Activated CD8-positive, alpha-beta T cell treated with anti-CD3 and anti-CD28 coated beads for 36 hours (primary cell): ENCODE measurements around the gene NEUROD2. TPM values are rescaled to one million over a fixed set of nuclear protein-coding genes. Genes with fewer than 3 reads are reported as not detected.
"Not testable (repeated sequence)": the region's sequence is repeated elsewhere in the genome, so short reads cannot be mapped to it uniquely, and the experiment has no call there.

Source experiments
- ATAC-seq: fragments of 200-7000 bp; cut with Tn5 transposase; one replicate; pipeline ENCODE4 v1.10.0; 2021; ENCODE audit warnings: mild to moderate bottlenecking, moderate library complexity
- CTCF ChIA-PET: fragments of 350-600 bp; sonication (Branson Sonifier 250); formaldehyde crosslinking; loops from one replicate; lab custom pipeline; 2021; ENCODE audit warnings: antibody characterized with exemption; lab: Charles Lee
- POLR2A ChIA-PET: fragments of 350-600 bp; sonication (Branson Sonifier 250); formaldehyde crosslinking; loops from one replicate; lab custom pipeline; 2021; ENCODE audit warnings: antibody characterized with exemption; lab: Charles Lee
- DNase-seq: peaks from one replicate; pipeline ENCODE4 v3.0.0-alpha.2; 2020
- H3K27ac Mint-ChIP-seq: one replicate; pipeline ENCODE4 v1.8.0; 2021; ENCODE audit warnings: mild to moderate bottlenecking, mixed read lengths
- H3K27me3 Mint-ChIP-seq: one replicate; pipeline ENCODE4 v1.8.0; 2021; ENCODE audit warnings: mixed read lengths
- H3K36me3 Mint-ChIP-seq: one replicate; pipeline ENCODE4 v1.8.0; 2021; ENCODE audit warnings: low read depth, mixed read lengths
- H3K4me1 Mint-ChIP-seq: one replicate; pipeline ENCODE4 v1.8.0; 2021; ENCODE audit warnings: low read depth, mixed read lengths
- H3K4me3 Mint-ChIP-seq: one replicate; pipeline ENCODE4 v1.8.0; 2021; ENCODE audit warnings: mild to moderate bottlenecking, moderate library complexity, mixed read lengths
- H3K9me3 Mint-ChIP-seq: one replicate; pipeline ENCODE4 v1.8.0; 2021; ENCODE audit warnings: mixed read lengths
- CTCF ChIP-seq: fragments of 200-600 bp; IDR thresholded peaks from one replicate; pipeline ENCODE4 v1.8.0; 2022; ENCODE audit warnings: antibody characterized with exemption, mild to moderate bottlenecking
- intact Hi-C: fragments of 100-400 bp; cut with micrococcal nuclease; formaldehyde crosslinking; loops from one replicate; pipeline ENCODE4 v1.10.0; 2022
- total RNA-seq, 2 experiments: library from RNA; stranded (reverse); gene quantifications; one replicate each; pipeline ENCODE4 v1.2.3, GENCODE V29; 2021

The NEUROD2 gene
- total RNA-seq, 2 experiments from 2014 or later = not detected

- Mint-ChIP-seq H3K36me3 (no peaks in the 10 kb centered on the region), H3K27me3 (peaks cover 44% of the 10 kb centered on the region), H3K9me3 (no peaks in the 10 kb centered on the region), H3K4me1 (peaks cover 10% of the 10 kb centered on the region), H3K27ac (no peak overlapping the region), H3K4me3 (no peak overlapping the region)
- ATAC-seq (no peak), DNase-seq (peak; percentile 52)
- intact Hi-C loops = no loop called here
- TF ChIP-seq CTCF = no peak
- POLR2A ChIA-PET = no interaction called here
- CTCF ChIA-PET = no interaction called here
These were observed 15.5 kb downstream of the NEUROD2 start for GRCh38 chr17:39591958-39592954.

GRCh38 chr17:39590180-39590579, 17.5 kb downstream of the NEUROD2 start:
- H3K4me3 Mint-ChIP-seq, ATAC-seq, H3K36me3 Mint-ChIP-seq, H3K27ac Mint-ChIP-seq, H3K4me1 Mint-ChIP-seq, POLR2A ChIA-PET, intact Hi-C loops, H3K9me3 Mint-ChIP-seq, DNase-seq: not testable (repeated sequence)
- CTCF ChIA-PET = interaction anchor here (2.1 to 2.8 kb wide), 2 partner anchors 14 to 32 kb away, joined by 7 to 13 read pairs; no protein-coding TSS in a partner anchor
- peaks cover 24% of the 10 kb centered on the region for H3K27me3 Mint-ChIP-seq

GRCh38 chr17:39582658-39583057, 25.1 kb downstream of the NEUROD2 start:
- H3K27me3 Mint-ChIP-seq = no peaks in the 10 kb centered on the region
- ChIA-PET POLR2A (no interaction called here), CTCF (interaction anchor here (1.0 to 1.4 kb wide), 3 partner anchors 41 to 52 kb away, joined by 3 to 5 read pairs (median 4); no protein-coding TSS in a partner anchor)
- no peaks in the 10 kb centered on the region for H3K36me3 Mint-ChIP-seq
- no peak overlapping the region for H3K4me3 Mint-ChIP-seq
- intact Hi-C loops = no loop called here
- H3K4me1 Mint-ChIP-seq = no peaks in the 10 kb centered on the region
- DNase-seq = no peak
- H3K9me3 Mint-ChIP-seq = no peaks in the 10 kb centered on the region
- no peak overlapping the region for H3K27ac Mint-ChIP-seq
- TF ChIP-seq CTCF = no peak
- ATAC-seq = no peak

- no peak for DNase-seq
- no peak for TF ChIP-seq CTCF
- CTCF ChIA-PET = interaction anchor here (1.1 kb wide), 1 partner anchor 40 kb away, joined by 5 read pairs; no protein-coding TSS in a partner anchor
These were observed 26.0 kb downstream of the NEUROD2 start for GRCh38 chr17:39581759-39582085.

GRCh38 chr17:39581071-39581758, 26.5 kb downstream of the NEUROD2 start:
- Mint-ChIP-seq H3K27ac (no peak overlapping the region), H3K36me3 (no peaks in the 10 kb centered on the region), H3K9me3 (no peaks in the 10 kb centered on the region), H3K4me3 (no peak overlapping the region), H3K27me3 (no peaks in the 10 kb centered on the region), H3K4me1 (no peaks in the 10 kb centered on the region)
- ATAC-seq = no peak
- ChIA-PET POLR2A (no interaction called here), CTCF (interaction anchor here (0.8 to 1.1 kb wide), 2 partner anchors 41 to 73 kb away, joined by 4 to 5 read pairs; no protein-coding TSS in a partner anchor)
- no peak for TF ChIP-seq CTCF
- DNase-seq = no peak
- intact Hi-C loops = no loop called here

More at GRCh38 chr17:39581759-39582085, 26.0 kb downstream of the NEUROD2 start:
- H3K4me3 Mint-ChIP-seq = no peak overlapping the region
- no peaks in the 10 kb centered on the region for H3K27me3 Mint-ChIP-seq
- POLR2A ChIA-PET = no interaction called here
- intact Hi-C loops = no loop called here
- no peaks in the 10 kb centered on the region for H3K9me3 Mint-ChIP-seq
- H3K36me3 Mint-ChIP-seq = no peaks in the 10 kb centered on the region
- no peak for ATAC-seq
- no peak overlapping the region for H3K27ac Mint-ChIP-seq
- no peaks in the 10 kb centered on the region for H3K4me1 Mint-ChIP-seq
